Neural cell (in vitro differentiated cells): Measurements from ENCODE around the gene ACTR1B. TPM values are rescaled to one million over a fixed set of nuclear protein-coding genes. Genes with fewer than 3 reads are reported as not detected.

ENCODE experiments used
- H2AFZ ChIP-seq: fragments of 200-600, 300-800 bp; sonication (generic), shearing (Covaris generic); 2 replicates; pipeline ENCODE4 v1.6.0; 2014; ENCODE audit warnings: low read depth, mild to moderate bottlenecking, antibody characterized with exemption, low read length, moderate library complexity
- H3F3A ChIP-seq: fragments of 200-600 bp; shearing (Covaris generic); 2 replicates; pipeline ENCODE4 v1.6.1; 2016; ENCODE audit warnings: mild to moderate bottlenecking, moderate library complexity, mixed read lengths, antibody characterized with exemption, low read length; ENCODE audit not compliant: insufficient read depth, poor library complexity, severe bottlenecking
- H3K27ac ChIP-seq: fragments of 200-600, 300-800 bp; sonication (generic), shearing (Covaris generic); 2 replicates; pipeline ENCODE4 v1.5.1; 2014; ENCODE audit warnings: mild to moderate bottlenecking, low read length, moderate library complexity
- H3K27me3 ChIP-seq: fragments of 300-800, 200-600 bp; sonication (generic), shearing (Covaris generic); 2 replicates; pipeline ENCODE4 v1.6.0; 2014; ENCODE audit warnings: mild to moderate bottlenecking, low read depth, low read length, moderate library complexity; ENCODE audit not compliant: insufficient read depth
- H3K36me3 ChIP-seq: fragments of 300-800, 200-600 bp; sonication (generic), shearing (Covaris generic); 2 replicates; pipeline ENCODE4 v1.5.1; 2014; ENCODE audit warnings: mild to moderate bottlenecking, antibody characterized with exemption, low read length, moderate library complexity; ENCODE audit not compliant: insufficient read depth
- H3K4me2 ChIP-seq: fragments of 300-800, 200-600 bp; sonication (generic), shearing (Covaris generic); 2 replicates; pipeline ENCODE4 v1.6.0; 2014; ENCODE audit warnings: mild to moderate bottlenecking, low read length
- H3K4me3 ChIP-seq: fragments of 300-800, 200-600 bp; sonication (generic), shearing (Covaris generic); 2 replicates; pipeline ENCODE4 v1.5.1; 2014; ENCODE audit warnings: mild to moderate bottlenecking, low read length, moderate library complexity
- H3K79me2 ChIP-seq: fragments of 200-600 bp; shearing (Covaris generic); replicated peaks from 2 replicates; pipeline ENCODE4 v1.6.0; 2014; ENCODE audit warnings: mild to moderate bottlenecking, low read length, moderate library complexity; ENCODE audit not compliant: insufficient read depth
- H3K9ac ChIP-seq: fragments of 300-800, 200-600 bp; sonication (generic), shearing (Covaris generic); 2 replicates; pipeline ENCODE4 v1.6.1; 2016; ENCODE audit warnings: mild to moderate bottlenecking, low read length, mixed read lengths
- H3K9me2 ChIP-seq: fragments of 200-600 bp; shearing (Covaris generic); 2 replicates; pipeline ENCODE4 v1.6.1; 2016; ENCODE audit warnings: mild to moderate bottlenecking, low read length, mixed read lengths; ENCODE audit not compliant: insufficient read depth
- H3K9me3 ChIP-seq: fragments of 200-600, 300-800 bp; sonication (generic), shearing (Covaris generic); 2 replicates; pipeline ENCODE4 v1.6.1; 2016; ENCODE audit warnings: mild to moderate bottlenecking, mixed run types, low read length, moderate library complexity, mixed read lengths
- H4K20me1 ChIP-seq: fragments of 200-600 bp; shearing (Covaris generic); 2 replicates; pipeline ENCODE4 v1.6.1; 2016; ENCODE audit warnings: mild to moderate bottlenecking, mixed run types; ENCODE audit not compliant: insufficient read depth
- CTCF ChIP-seq: fragments of 450-650 bp; IDR thresholded peaks from 2 replicates; pipeline ENCODE4 v1.5.1; 2014; ENCODE audit warnings: antibody characterized with exemption, mild to moderate bottlenecking, moderate library complexity; ENCODE audit not compliant: poor library complexity, severe bottlenecking
- EP300 ChIP-seq: fragments of 450-650 bp; conservative IDR thresholded peaks from 2 replicates; pipeline ENCODE4 v1.6.1; 2014; ENCODE audit warnings: antibody characterized with exemption, mild to moderate bottlenecking, moderate library complexity; ENCODE audit not compliant: poor library complexity, severe bottlenecking
- EZH2 ChIP-seq: fragments of 200-600, 300-800 bp; shearing (Covaris generic), sonication (generic); IDR thresholded peaks from 2 replicates; pipeline ENCODE4 v1.6.1; 2014; ENCODE audit warnings: antibody characterized with exemption, low read length, borderline replicate concordance, mild to moderate bottlenecking; ENCODE audit not compliant: insufficient read depth, poor library complexity, severe bottlenecking
- MXI1 ChIP-seq: fragments of 450-650 bp; conservative IDR thresholded peaks from 2 replicates; pipeline ENCODE4 v1.6.1; 2014; ENCODE audit warnings: antibody characterized with exemption, mild to moderate bottlenecking; ENCODE audit not compliant: poor library complexity, severe bottlenecking
- POLR2AphosphoS5 ChIP-seq: IDR thresholded peaks from 2 replicates; pipeline ENCODE4 v1.6.1; 2012
- RAD21 ChIP-seq: fragments of 450-650 bp; conservative IDR thresholded peaks from 2 replicates; pipeline ENCODE4 v1.6.1; 2014; ENCODE audit warnings: antibody characterized with exemption, mild to moderate bottlenecking, moderate library complexity
- REST ChIP-seq: IDR thresholded peaks from 2 replicates; pipeline ENCODE4 v1.6.1; 2012; ENCODE audit warnings: borderline replicate concordance
- SMC3 ChIP-seq: fragments of 450-650 bp; conservative IDR thresholded peaks from 2 replicates; pipeline ENCODE4 v1.6.1; 2014; ENCODE audit warnings: antibody characterized with exemption, mild to moderate bottlenecking, moderate library complexity; ENCODE audit not compliant: poor library complexity
- TAF1 ChIP-seq: IDR thresholded peaks from 2 replicates; pipeline ENCODE4 v1.6.1; 2012; ENCODE audit warnings: low read depth
- polyA plus RNA-seq: library from polyadenylated mRNA; depleted of rRNA; stranded (reverse); fragments of >200 nt; gene quantifications from 2 replicates; pipeline ENCODE4 v1.2.3, GENCODE V29; 2014

The ACTR1B gene
- polyA plus RNA-seq, 1 donor from 2014 or later, result 138 TPM

GRCh38 chr2:97659256-97660043 lies 4.4 kb downstream of the ACTR1B start:
- H3K9ac ChIP-seq, result no peak overlapping the region
- no peak overlapping the region for H3K4me2 ChIP-seq
- no peaks in the 10 kb centered on the region for H3K9me3 ChIP-seq
- no peaks in the 10 kb centered on the region for H4K20me1 ChIP-seq
- no peaks in the 10 kb centered on the region for H3F3A ChIP-seq
- no peak overlapping the region for H2AFZ ChIP-seq
- no peak overlapping the region for H3K4me3 ChIP-seq
- no peaks in the 10 kb centered on the region for H3K27me3 ChIP-seq
- TF ChIP-seq SMC3, result no peak
- TF ChIP-seq RAD21, result no peak
- no peak for TF ChIP-seq POLR2AphosphoS5
- no peak for TF ChIP-seq MXI1
- no peak for TF ChIP-seq REST
- no peak for TF ChIP-seq EP300
- no peak for TF ChIP-seq TAF1
- TF ChIP-seq CTCF, result no peak
- no peak for TF ChIP-seq EZH2
- no peak overlapping the region for H3K27ac ChIP-seq
- no peaks in the 10 kb centered on the region for H3K9me2 ChIP-seq
- peaks cover 20% of the 10 kb centered on the region for H3K79me2 ChIP-seq
- no peaks in the 10 kb centered on the region for H3K36me3 ChIP-seq

GRCh38 chr2:97658691-97659157 lies 5.1 kb downstream of the ACTR1B start:
- no peaks in the 10 kb centered on the region for H4K20me1 ChIP-seq
- no peak overlapping the region for H3K4me3 ChIP-seq
- H3K4me2 ChIP-seq, result no peak overlapping the region
- H3F3A ChIP-seq, result no peaks in the 10 kb centered on the region
- no peaks in the 10 kb centered on the region for H3K9me3 ChIP-seq
- no peak overlapping the region for H3K9ac ChIP-seq
- TF ChIP-seq REST (no peak), TAF1 (no peak), RAD21 (no peak)
- no peak overlapping the region for H2AFZ ChIP-seq
- H3K27ac ChIP-seq, result no peak overlapping the region
- H3K79me2 ChIP-seq, result peaks cover 20% of the 10 kb centered on the region
- H3K9me2 ChIP-seq, result no peaks in the 10 kb centered on the region
- H3K27me3 ChIP-seq, result no peaks in the 10 kb centered on the region
- no peaks in the 10 kb centered on the region for H3K36me3 ChIP-seq
